Immature natural killer cell (primary cell): ENCODE data around the gene GSG1L. TPM values are rescaled to one million over a fixed set of nuclear protein-coding genes. Genes with fewer than 3 reads are reported as not detected.

ENCODE experiments used
- DNase-seq, 3 donors: peaks; one replicate each; pipeline ENCODE4 v3.0.0; 2022; ENCODE audit warnings: mixed read lengths in 1 of 3
- H3K27ac Mint-ChIP-seq, 6 donors: one replicate each; pipeline ENCODE4 v1.8.0; 2020; ENCODE audit warnings: mixed read lengths in 6 of 6, mild to moderate bottlenecking in 5 of 6, inconsistent platforms in 4 of 6, moderate library complexity in 3 of 6
- H3K27me3 Mint-ChIP-seq, 3 donors: one replicate each; pipeline ENCODE4 v1.8.0; 2020 to 2021; ENCODE audit warnings: low read depth in 3 of 3, mild to moderate bottlenecking in 3 of 3, mixed read lengths in 3 of 3, moderate library complexity in 3 of 3, inconsistent platforms in 1 of 3
- H3K36me3 Mint-ChIP-seq, 3 donors: one replicate each; pipeline ENCODE4 v1.8.0; 2020; ENCODE audit warnings: mixed read lengths in 3 of 3, inconsistent platforms in 2 of 3, mild to moderate bottlenecking in 2 of 3
- H3K4me1 Mint-ChIP-seq, 2 donors: one replicate each; pipeline ENCODE4 v1.8.0; 2020; ENCODE audit warnings: inconsistent platforms in 2 of 2, mild to moderate bottlenecking in 2 of 2, mixed read lengths in 2 of 2, moderate library complexity in 1 of 2
- H3K4me3 Mint-ChIP-seq, 5 donors: one replicate each; pipeline ENCODE4 v1.8.0; 2020; ENCODE audit warnings: mild to moderate bottlenecking in 5 of 5, mixed read lengths in 5 of 5, inconsistent platforms in 3 of 5, moderate library complexity in 3 of 5
- H3K9me3 Mint-ChIP-seq, 6 donors: one replicate each; pipeline ENCODE4 v1.8.0; 2020; ENCODE audit warnings: mild to moderate bottlenecking in 6 of 6, mixed read lengths in 6 of 6, inconsistent platforms in 4 of 6, moderate library complexity in 3 of 6
- polyA plus RNA-seq, 3 donors: library from polyadenylated mRNA; unstranded; fragments of 300-500 nt; fragmentation: Illumina TruSeq; gene quantifications; one replicate each; pipeline ENCODE4 v1.2.3, GENCODE V29; 2021

Gene GSG1L
- polyA plus RNA-seq, 3 donors from 2014 or later = not detected

DNA sequence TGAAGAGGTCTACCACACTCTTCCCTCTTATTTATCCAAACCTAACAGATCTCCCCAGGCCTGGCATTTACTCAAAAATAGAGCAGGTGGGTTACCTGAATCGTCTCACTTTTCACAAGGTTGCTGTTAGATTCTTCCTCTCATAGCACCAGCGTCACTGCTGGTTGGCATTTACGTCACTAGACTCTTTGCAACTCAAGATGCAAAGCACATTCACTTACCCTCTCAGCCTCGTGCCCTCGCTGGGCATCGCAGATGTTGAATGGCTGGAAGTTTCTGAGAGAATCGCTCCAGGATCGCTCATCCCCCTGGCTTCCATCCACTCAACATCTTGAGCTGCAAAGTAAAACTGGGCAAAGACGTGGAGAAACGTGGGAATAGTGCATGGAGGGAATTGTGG lies 21.9 kb downstream of the GSG1L start:
- DNase-seq = no peak
- Mint-ChIP-seq H3K27ac (no peak overlapping the region), H3K36me3 (peaks cover 0 to under 1% (median 0%) of the 10 kb centered on the region in 3 donors), H3K4me3 (no peak overlapping the region), H3K27me3 (peaks cover 0 to 5% (median 3%) of the 10 kb centered on the region in 3 donors), H3K9me3 (no peaks in the 10 kb centered on the region), H3K4me1 (no peaks in the 10 kb centered on the region)

GRCh38 chr16:28040039-28040438 lies 23.5 kb downstream of the GSG1L start:
- Mint-ChIP-seq H3K27me3 (peaks cover 0 to 5% (median 3%) of the 10 kb centered on the region in 3 donors), H3K4me1 (no peaks in the 10 kb centered on the region), H3K9me3 (no peaks in the 10 kb centered on the region), H3K36me3 (no peaks in the 10 kb centered on the region), H3K27ac (no peak overlapping the region), H3K4me3 (no peak overlapping the region)
- DNase-seq = no peak

DNA sequence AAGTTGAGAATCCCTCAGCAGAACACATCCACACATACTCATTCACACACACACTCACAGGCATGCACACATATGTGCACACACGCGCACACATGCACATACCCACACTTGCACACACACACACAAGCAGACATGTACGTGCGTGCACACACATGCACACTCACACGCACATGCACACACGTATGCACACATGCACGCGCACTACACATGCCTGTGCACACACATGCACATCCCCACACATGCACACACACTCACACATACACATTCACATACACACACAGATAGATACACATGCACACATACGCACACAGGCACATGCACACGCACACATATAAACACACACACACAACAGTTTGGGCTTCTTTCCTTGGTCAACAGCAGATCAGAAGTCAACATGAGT lies 24.0 kb downstream of the GSG1L start:
- H3K36me3 Mint-ChIP-seq = no peaks in the 10 kb centered on the region
- H3K4me3 Mint-ChIP-seq = no peak overlapping the region
- H3K27me3 Mint-ChIP-seq = peaks cover 0 to 5% (median 3%) of the 10 kb centered on the region in 3 donors

GRCh38 chr16:28038409-28038808 lies 25.1 kb downstream of the GSG1L start:
- Mint-ChIP-seq H3K36me3 (no peaks in the 10 kb centered on the region), H3K4me3 (no peak overlapping the region), H3K27ac (no peak overlapping the region), H3K9me3 (no peaks in the 10 kb centered on the region), H3K4me1 (no peaks in the 10 kb centered on the region), H3K27me3 (peaks cover 0 to 8% (median 3%) of the 10 kb centered on the region in 3 donors)
- no peak for DNase-seq

More for the DNA sequence above, 24.0 kb downstream of the GSG1L start:
- no peak for DNase-seq
- H3K4me1 Mint-ChIP-seq = no peaks in the 10 kb centered on the region
- no peaks in the 10 kb centered on the region for H3K9me3 Mint-ChIP-seq
- H3K27ac Mint-ChIP-seq = no peak overlapping the region

- Mint-ChIP-seq H3K4me3 (no peak overlapping the region), H3K27me3 (peaks cover 0 to 8% (median 2%) of the 10 kb centered on the region in 3 donors), H3K27ac (no peak overlapping the region), H3K9me3 (peaks cover 0 to 2% (median 0%) of the 10 kb centered on the region in 6 donors), H3K4me1 (no peaks in the 10 kb centered on the region), H3K36me3 (no peaks in the 10 kb centered on the region)
- no peak for DNase-seq
Measured at GRCh38 chr16:28035866-28036393, 27.6 kb downstream of the GSG1L start.

DNA sequence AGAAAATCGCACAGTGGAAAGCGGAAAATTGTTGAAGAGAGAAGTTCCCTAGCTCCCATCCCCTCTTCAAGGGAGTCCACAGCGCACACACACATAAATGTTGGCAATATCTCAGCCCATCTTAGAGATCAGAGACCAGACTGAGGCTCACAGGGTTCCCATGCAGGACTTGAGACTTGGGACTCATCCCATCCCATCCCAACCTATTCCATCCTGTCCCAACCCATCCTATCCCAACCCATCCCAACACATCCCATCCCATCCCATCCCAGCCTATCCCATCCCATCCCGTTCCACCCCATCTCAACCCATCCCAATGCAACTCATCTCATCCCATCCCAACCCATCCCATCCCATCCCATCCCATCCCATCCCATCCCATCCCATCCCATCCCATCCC lies 29.6 kb downstream of the GSG1L start:
- peaks cover 0 to 12% (median 6%) of the 10 kb centered on the region in 3 donors for H3K27me3 Mint-ChIP-seq
- peaks cover 0 to 2% (median 0%) of the 10 kb centered on the region in 6 donors for H3K9me3 Mint-ChIP-seq
- H3K4me1 Mint-ChIP-seq = no peaks in the 10 kb centered on the region
- no peak overlapping the region for H3K27ac Mint-ChIP-seq
- DNase-seq = no peak
- no peak overlapping the region for H3K4me3 Mint-ChIP-seq
- no peaks in the 10 kb centered on the region for H3K36me3 Mint-ChIP-seq

- DNase-seq = no peak
- H3K9me3 Mint-ChIP-seq = peaks cover 0 to 2% (median 0%) of the 10 kb centered on the region in 6 donors
- no peak overlapping the region for H3K27ac Mint-ChIP-seq
- no peaks in the 10 kb centered on the region for H3K4me1 Mint-ChIP-seq
- no peaks in the 10 kb centered on the region for H3K36me3 Mint-ChIP-seq
- H3K4me3 Mint-ChIP-seq = no peak overlapping the region
- H3K27me3 Mint-ChIP-seq = peaks cover 0 to 7% (median 6%) of the 10 kb centered on the region in 3 donors
Measured at GRCh38 chr16:28029387-28030002, 34.0 kb downstream of the GSG1L start.

DNA sequence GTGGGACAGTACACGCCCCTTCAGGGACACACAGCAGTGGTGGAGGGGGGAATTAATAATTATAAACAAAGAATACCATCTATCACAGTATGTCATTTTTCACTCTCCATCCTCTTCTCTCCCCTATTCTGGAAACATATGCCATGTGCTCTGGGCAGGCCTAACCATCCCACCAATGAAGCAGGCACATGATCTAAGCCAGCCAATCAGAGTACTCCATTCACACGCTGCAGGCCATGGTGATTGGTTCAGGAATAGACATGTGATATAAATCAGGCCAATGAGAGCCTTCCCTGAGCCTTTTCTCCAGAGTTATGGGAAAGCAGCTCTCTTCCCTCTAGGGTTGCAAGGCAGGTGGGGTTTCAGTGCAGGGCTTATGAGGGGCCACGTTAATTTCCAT lies 36.5 kb downstream of the GSG1L start:
- Mint-ChIP-seq H3K4me3 (no peak overlapping the region), H3K9me3 (peaks cover 0 to under 1% (median 0%) of the 10 kb centered on the region in 6 donors), H3K27me3 (peaks cover 0 to 5% (median 4%) of the 10 kb centered on the region in 3 donors), H3K36me3 (peaks cover 0 to under 1% (median 0%) of the 10 kb centered on the region in 3 donors), H3K4me1 (no peaks in the 10 kb centered on the region), H3K27ac (no peak overlapping the region)
- no peak for DNase-seq

GRCh38 chr16:28025631-28026030 lies 37.9 kb downstream of the GSG1L start:
- Mint-ChIP-seq H3K4me1 (no peaks in the 10 kb centered on the region), H3K4me3 (no peak overlapping the region), H3K36me3 (peaks cover 0 to 9% (median 0%) of the 10 kb centered on the region in 3 donors), H3K27ac (no peak overlapping the region), H3K27me3 (peaks cover 3 to 10% (median 4%) of the 10 kb centered on the region in 3 donors), H3K9me3 (peaks cover 0 to 14% (median 2%) of the 10 kb centered on the region in 6 donors)
- no peak for DNase-seq

DNA sequence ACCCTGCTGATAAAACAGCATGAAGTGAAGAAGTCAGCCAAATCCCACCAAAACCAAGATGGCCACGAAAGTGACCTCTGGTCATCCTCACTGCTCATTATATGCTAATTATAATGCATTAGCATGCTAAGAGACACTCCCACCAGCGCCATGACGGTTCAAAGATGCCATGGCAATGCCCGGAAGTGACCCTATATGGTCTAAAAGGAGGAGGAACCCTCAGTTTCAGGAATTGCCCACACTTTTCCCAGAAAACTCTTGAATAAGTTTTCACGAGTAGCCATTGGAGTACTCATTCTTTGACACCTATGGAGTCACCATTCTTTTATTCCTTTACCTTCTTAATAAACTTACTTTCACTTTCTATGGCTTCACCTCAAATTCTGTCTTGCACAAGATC lies 44.3 kb downstream of the GSG1L start:
- H3K4me3 Mint-ChIP-seq = no peak overlapping the region
- H3K36me3 Mint-ChIP-seq = peaks cover 0 to 9% (median 3%) of the 10 kb centered on the region in 3 donors
- no peak overlapping the region for H3K27ac Mint-ChIP-seq
- H3K9me3 Mint-ChIP-seq = peaks cover 0 to 14% (median 3%) of the 10 kb centered on the region in 6 donors
- DNase-seq = no peak
- no peaks in the 10 kb centered on the region for H3K4me1 Mint-ChIP-seq
- H3K27me3 Mint-ChIP-seq = peaks cover 6 to 11% (median 7%) of the 10 kb centered on the region in 3 donors

DNA sequence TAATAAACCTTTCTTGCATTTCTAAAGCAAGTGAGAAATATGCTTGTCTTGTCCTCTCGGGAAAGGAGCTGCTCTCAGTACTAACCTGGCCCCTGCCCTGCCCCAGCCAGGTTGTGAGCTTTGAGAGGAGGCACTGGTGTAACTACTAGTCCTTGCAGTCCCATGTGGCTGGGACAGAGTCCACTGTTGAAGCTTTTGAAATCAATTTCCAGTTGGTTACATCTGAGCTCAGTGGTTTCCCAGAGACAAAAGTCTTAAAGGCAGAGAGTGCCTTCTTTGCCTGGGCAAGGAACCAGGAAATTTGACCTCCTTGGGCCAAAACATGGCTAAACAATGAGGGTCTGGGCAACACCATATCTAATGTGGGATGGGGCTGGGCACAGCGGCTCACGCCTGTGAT lies 48.7 kb downstream of the GSG1L start:
- no peak overlapping the region for H3K27ac Mint-ChIP-seq
- peaks cover 0 to 6% (median 0%) of the 10 kb centered on the region in 6 donors for H3K9me3 Mint-ChIP-seq
- H3K27me3 Mint-ChIP-seq = peaks cover 4 to 17% (median 4%) of the 10 kb centered on the region in 3 donors
- no peaks in the 10 kb centered on the region for H3K4me1 Mint-ChIP-seq
- no peak for DNase-seq
- no peak overlapping the region for H3K4me3 Mint-ChIP-seq
- peaks cover 0 to 3% (median 0%) of the 10 kb centered on the region in 3 donors for H3K36me3 Mint-ChIP-seq

GRCh38 chr16:28013878-28014277 lies 49.6 kb downstream of the GSG1L start:
- Mint-ChIP-seq H3K27me3 (peaks cover 1 to 18% (median 6%) of the 10 kb centered on the region in 3 donors), H3K27ac (no peak overlapping the region), H3K4me3 (no peak overlapping the region), H3K36me3 (peaks cover 0 to 1% (median 0%) of the 10 kb centered on the region in 3 donors), H3K9me3 (peaks cover 0 to 5% (median 0%) of the 10 kb centered on the region in 6 donors), H3K4me1 (no peaks in the 10 kb centered on the region)
- no peak for DNase-seq

- Mint-ChIP-seq H3K4me1 (no peaks in the 10 kb centered on the region), H3K27me3 (peaks cover 1 to 18% (median 6%) of the 10 kb centered on the region in 3 donors), H3K4me3 (no peak overlapping the region), H3K9me3 (peaks cover 0 to 5% (median 0%) of the 10 kb centered on the region in 6 donors), H3K27ac (no peak overlapping the region), H3K36me3 (no peaks in the 10 kb centered on the region)
- DNase-seq = no peak
Measured at GRCh38 chr16:28013392-28013791, 50.1 kb downstream of the GSG1L start.

GRCh38 chr16:28011971-28012445 lies 51.5 kb downstream of the GSG1L start:
- H3K27me3 Mint-ChIP-seq = peaks cover 0 to 18% (median 6%) of the 10 kb centered on the region in 3 donors
- no peak overlapping the region for H3K27ac Mint-ChIP-seq

More at GRCh38 chr16:28011971-28012445, 51.5 kb downstream of the GSG1L start:
- Mint-ChIP-seq H3K4me1 (no peaks in the 10 kb centered on the region), H3K9me3 (no peaks in the 10 kb centered on the region), H3K36me3 (no peaks in the 10 kb centered on the region), H3K4me3 (no peak overlapping the region)
- no peak for DNase-seq
